Activated T-helper 1 cell treated with anti-CD3 and anti-CD28 coated beads, Interleukin-12 subunit alpha, Interleukin-12 subunit beta, Interleukin-2, Interleukin-4 antibody, amounts not matched to agents 30 ng/mL and 10 ng/mL and 1 ng/mL, durations not matched to agents 14 hours and 24 hours and 36 hours (primary cell): ENCODE results near the gene UGT8. TPM values are rescaled to one million over a fixed set of nuclear protein-coding genes. Genes with fewer than 3 reads are reported as not detected.
"Not testable (repeated sequence)": the region's sequence is repeated elsewhere in the genome, so short reads cannot be mapped to it uniquely, and the experiment has no call there.

Source experiments
- DNase-seq: peaks from one replicate; pipeline ENCODE4 v3.0.0; 2021; ENCODE audit warnings: low spot score
- H3K27ac Mint-ChIP-seq: one replicate; pipeline ENCODE4 v1.8.0; 2021; ENCODE audit warnings: mild to moderate bottlenecking, mixed read lengths
- H3K27me3 Mint-ChIP-seq: one replicate; pipeline ENCODE4 v1.8.0; 2022; ENCODE audit warnings: mild to moderate bottlenecking, moderate library complexity, mixed read lengths; ENCODE audit not compliant: insufficient read depth
- H3K36me3 Mint-ChIP-seq: one replicate; pipeline ENCODE4 v1.8.0; 2021; ENCODE audit warnings: low read depth, mixed read lengths
- H3K4me1 Mint-ChIP-seq: one replicate; pipeline ENCODE4 v1.8.0; 2021; ENCODE audit warnings: low read depth, mixed read lengths
- H3K4me3 Mint-ChIP-seq: one replicate; pipeline ENCODE4 v1.8.0; 2021; ENCODE audit warnings: mild to moderate bottlenecking, moderate library complexity, mixed read lengths
- H3K9me3 Mint-ChIP-seq: one replicate; pipeline ENCODE4 v1.8.0; 2021; ENCODE audit warnings: mixed read lengths
- intact Hi-C: fragments of 100-400 bp; cut with micrococcal nuclease; formaldehyde crosslinking; loops from one replicate; pipeline ENCODE4 v1.15.1; 2024
- total RNA-seq: library from RNA; stranded (reverse); gene quantifications from 2 replicates; pipeline ENCODE4 v1.2.3, GENCODE V29; 2022

Gene UGT8
- total RNA-seq, 1 donor from 2014 or later = not detected

DNA sequence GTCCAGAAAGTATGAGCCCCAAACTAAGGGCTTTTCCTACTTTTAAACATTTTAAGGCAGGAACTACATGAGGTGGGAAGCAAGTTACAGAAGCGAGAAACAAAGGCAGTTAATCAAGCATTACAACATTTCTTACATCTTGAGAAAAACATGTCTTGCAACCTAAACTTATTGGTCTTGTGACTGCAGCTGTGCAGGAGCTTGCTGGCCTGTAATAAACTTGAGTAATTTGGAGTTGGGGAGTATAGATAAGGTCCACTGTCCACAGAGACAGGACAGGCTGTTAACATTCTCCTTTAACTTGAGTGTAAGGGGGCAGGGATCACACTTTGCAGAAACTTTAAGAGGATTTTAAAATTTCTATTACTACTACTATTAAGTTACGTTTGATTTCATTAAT is 2.7 kb upstream of the UGT8 start:
- Mint-ChIP-seq H3K27ac (no peak overlapping the region), H3K36me3 (no peaks in the 10 kb centered on the region), H3K9me3 (no peaks in the 10 kb centered on the region), H3K27me3 (peaks cover 40% of the 10 kb centered on the region), H3K4me1 (peaks cover 9% of the 10 kb centered on the region), H3K4me3 (no peak overlapping the region)
- intact Hi-C loops = no loop called here
- no peak for DNase-seq

DNA sequence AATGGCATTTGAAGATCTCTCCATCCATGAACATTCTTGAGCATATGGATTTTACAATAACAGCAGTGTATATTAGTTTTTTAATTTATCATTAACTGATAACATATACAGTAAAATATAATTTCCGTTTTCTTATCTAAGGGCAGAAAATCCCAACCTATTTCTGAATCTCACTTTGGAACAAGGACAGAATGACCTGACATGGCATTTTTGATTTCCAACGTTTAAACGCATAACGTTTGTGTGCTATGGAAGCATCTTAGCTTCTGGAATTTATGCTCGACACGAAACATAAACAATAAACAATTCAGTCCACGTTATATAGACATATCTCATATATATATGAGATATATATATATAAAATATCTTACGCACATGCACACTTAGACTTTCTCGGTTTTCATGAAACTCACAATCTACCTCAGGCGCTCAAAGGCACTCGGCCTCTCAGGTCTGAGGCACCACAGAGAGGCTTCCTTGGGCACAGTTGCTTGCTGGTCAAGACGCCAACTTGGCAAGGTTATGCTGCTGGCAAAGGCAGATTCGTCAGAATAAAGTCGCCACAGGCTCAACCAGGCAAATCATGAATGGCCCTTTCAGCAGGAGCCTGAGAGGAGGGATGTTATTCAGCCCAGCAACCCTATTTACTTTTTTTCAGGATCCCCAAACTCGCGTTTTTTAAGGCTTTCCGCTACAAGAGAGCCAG is 1.0 kb upstream of the UGT8 start:
- H3K9me3 Mint-ChIP-seq = no peaks in the 10 kb centered on the region

DNA sequence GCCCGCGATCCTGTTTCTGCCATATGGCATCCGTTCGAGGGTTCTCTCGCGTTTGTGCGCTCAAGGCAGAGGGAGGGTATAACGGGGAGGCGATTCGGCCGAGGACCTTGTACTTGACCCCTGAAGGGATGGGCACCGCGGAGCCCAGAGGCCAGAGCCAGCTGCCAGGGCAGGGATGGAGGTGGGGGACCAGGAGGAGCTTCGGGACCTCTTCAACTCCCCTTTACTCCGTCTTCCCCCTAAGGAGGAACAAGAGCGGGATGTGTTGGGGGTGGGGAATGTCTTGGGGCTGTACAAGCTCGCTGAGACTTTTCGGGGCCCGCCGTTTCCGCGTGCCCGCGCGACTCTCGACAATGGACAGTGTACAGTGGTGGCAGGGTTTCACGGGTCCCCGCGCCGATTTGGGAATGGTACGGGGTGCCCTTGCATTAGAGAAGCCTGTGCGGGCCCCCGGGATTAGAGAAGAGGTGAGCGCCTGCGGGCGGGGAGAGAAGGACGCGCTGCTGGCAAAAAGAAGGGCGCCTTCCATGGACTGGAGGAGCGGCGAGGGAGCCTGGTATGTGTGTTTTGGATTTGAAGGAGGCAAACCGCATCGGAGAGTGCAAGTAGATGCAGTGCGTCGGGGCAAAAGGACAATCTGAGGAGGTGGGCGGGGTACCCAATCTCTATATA is 760 bp downstream of the UGT8 start:
- Mint-ChIP-seq H3K36me3 (no peaks in the 10 kb centered on the region), H3K27ac (no peak overlapping the region), H3K9me3 (no peaks in the 10 kb centered on the region), H3K27me3 (peaks cover 43% of the 10 kb centered on the region), H3K4me3 (peak overlapping the region; percentile 21), H3K4me1 (peaks cover 9% of the 10 kb centered on the region)
- no peak for DNase-seq
- intact Hi-C loops = no loop called here

More for the DNA sequence above, 1.0 kb upstream of the UGT8 start:
- no peak for DNase-seq
- Mint-ChIP-seq H3K36me3 (no peaks in the 10 kb centered on the region), H3K27ac (no peak overlapping the region), H3K4me3 (peak overlapping the region; percentile 22), H3K27me3 (peaks cover 43% of the 10 kb centered on the region), H3K4me1 (peaks cover 9% of the 10 kb centered on the region)
- intact Hi-C loops = no loop called here

DNA sequence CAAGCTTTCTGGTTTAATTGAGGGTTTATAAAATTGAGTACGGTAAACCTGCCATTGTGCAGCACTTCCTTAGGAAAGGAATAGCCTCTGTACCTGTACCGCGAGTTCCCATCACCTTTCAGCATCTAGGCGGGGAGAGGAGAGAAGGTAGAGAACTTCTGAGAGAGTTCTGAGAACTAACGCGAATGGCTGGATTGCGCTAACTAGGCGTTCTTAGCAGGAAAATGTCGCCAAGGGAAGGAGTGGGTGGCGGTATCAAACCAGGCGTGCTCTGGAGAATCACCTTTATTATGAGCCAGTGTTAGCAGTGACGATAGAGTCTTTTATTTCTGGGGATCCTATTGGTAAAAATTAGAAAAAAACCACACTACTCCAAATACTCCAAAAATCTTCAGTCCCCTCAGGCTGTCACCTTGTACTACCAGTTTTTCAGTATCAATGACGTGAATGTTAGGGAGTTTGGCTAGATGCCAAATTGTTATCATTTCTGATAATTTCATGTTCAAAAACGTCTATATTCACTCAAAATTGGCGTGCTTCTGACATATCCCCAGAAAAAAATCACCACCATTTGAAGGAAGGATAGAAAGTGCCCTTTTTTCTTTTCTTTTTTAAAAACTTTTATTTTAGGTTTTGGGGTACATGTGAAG is 1.4 kb downstream of the UGT8 start:
- no peaks in the 10 kb centered on the region for H3K36me3 Mint-ChIP-seq
- intact Hi-C loops = no loop called here
- H3K4me1 Mint-ChIP-seq = peaks cover 9% of the 10 kb centered on the region
- no peak for DNase-seq
- H3K9me3 Mint-ChIP-seq = no peaks in the 10 kb centered on the region
- H3K4me3 Mint-ChIP-seq = no peak overlapping the region
- H3K27me3 Mint-ChIP-seq = peaks cover 43% of the 10 kb centered on the region
- no peak overlapping the region for H3K27ac Mint-ChIP-seq

DNA sequence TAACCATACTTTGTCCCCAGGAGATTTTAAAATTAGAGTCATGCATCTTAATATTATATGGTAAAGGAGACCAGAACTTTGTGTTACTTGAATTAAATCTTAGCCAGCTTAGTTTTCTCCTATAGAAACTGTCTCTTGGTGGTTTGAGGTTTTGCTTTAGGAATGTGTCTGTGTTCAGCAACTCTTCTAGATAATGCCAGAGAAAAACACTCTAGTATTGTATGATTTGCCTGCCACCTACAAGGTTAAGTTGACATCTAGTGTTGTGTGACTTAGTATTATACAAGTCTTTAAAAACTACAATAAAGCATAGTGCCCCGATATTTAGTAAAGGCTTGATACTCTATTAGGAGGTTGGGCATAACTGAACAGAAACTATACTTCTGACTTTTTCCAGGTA is 2.1 kb downstream of the UGT8 start:
- Mint-ChIP-seq H3K9me3 (no peaks in the 10 kb centered on the region), H3K4me3 (no peak overlapping the region), H3K27me3 (peaks cover 43% of the 10 kb centered on the region), H3K27ac (no peak overlapping the region), H3K36me3 (no peaks in the 10 kb centered on the region), H3K4me1 (peaks cover 9% of the 10 kb centered on the region)
- no peak for DNase-seq
- intact Hi-C loops = no loop called here

DNA sequence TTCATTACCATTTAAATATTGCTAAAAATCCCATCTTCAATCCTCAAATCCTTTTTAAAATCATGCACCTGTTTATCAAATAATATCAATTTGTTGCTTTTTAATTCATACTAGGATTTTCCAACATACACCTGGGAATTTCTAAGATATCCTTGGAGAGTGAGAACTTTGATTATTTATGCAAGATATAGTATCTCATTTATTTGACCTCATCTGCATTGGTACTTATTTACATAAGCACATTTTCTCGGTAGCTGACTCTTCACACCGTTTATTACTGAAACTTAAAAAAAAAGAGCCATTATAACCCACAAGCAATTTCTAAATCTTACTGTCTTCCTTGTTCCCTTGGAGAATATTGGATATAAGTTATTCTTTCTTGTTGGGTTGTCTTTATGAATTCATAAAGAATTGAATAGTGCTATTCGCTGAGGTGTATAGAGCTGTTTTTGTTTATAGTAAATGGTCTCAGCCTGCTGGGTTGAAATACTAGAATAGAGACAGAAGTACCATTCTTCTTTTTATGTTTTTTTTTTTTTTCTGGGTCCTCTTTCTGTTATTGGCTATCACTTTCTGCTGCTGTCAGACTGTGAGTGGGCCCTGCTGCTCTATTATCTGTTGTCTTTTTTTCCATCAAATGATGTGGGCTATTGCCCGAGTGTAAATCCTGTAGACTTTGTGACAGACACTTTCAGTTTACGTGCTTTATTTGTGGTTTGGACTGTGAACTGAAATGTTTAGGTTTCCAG is 2.9 kb downstream of the UGT8 start:
- Mint-ChIP-seq H3K9me3 (no peaks in the 10 kb centered on the region), H3K4me1 (peaks cover 9% of the 10 kb centered on the region), H3K4me3 (no peak overlapping the region), H3K27ac (no peak overlapping the region), H3K27me3 (peaks cover 40% of the 10 kb centered on the region), H3K36me3 (no peaks in the 10 kb centered on the region)
- DNase-seq = no peak
- intact Hi-C loops = no loop called here

DNA sequence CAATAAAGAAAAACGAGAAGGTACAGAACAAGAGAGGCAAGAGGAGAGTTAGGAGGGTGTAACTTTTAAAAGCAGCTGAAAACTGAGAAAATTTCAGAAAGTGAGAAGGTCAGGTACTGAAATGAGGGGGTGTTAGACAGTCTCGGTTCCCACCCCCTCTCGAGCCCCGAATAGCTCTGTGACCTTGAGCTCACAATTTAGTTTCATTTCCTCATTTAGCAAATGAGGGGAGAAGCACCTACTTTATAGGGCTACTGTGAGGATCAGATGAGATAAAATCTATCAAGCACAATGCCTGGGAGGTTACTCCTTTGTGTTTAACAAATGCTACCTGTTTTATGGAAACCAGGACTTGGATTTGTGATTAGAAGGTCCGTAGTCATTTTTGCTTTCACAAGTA is 4.9 kb downstream of the UGT8 start:
- intact Hi-C loops = no loop called here
- Mint-ChIP-seq H3K4me1 (peaks cover 9% of the 10 kb centered on the region), H3K27me3 (peaks cover 26% of the 10 kb centered on the region), H3K27ac (no peak overlapping the region), H3K9me3 (no peaks in the 10 kb centered on the region), H3K36me3 (no peaks in the 10 kb centered on the region), H3K4me3 (no peak overlapping the region)
- no peak for DNase-seq

DNA sequence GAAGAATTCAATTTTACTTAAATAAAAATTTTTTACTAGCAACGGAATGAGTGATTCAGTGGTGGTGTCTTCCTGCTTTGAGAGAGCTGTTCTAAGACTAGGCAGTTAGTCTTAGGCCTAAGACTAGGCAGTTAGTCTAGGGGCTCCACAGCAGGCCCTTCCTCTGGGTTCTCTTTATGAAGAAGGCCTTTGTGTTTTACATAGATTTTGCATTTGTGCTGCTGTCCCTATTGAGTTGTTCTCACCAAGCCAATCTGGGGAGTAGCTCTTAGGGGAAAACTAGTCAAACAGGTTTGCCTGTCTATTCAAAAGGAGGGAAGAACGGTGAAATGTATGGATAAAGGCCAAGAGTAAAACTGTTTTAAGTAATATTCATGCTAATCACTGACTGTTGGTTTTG is 7.6 kb downstream of the UGT8 start:
- DNase-seq = no peak
- Mint-ChIP-seq H3K9me3 (no peaks in the 10 kb centered on the region), H3K36me3 (no peaks in the 10 kb centered on the region), H3K27me3 (peaks cover 1% of the 10 kb centered on the region), H3K4me3 (no peak overlapping the region), H3K27ac (no peak overlapping the region), H3K4me1 (no peaks in the 10 kb centered on the region)
- intact Hi-C loops = no loop called here

DNA sequence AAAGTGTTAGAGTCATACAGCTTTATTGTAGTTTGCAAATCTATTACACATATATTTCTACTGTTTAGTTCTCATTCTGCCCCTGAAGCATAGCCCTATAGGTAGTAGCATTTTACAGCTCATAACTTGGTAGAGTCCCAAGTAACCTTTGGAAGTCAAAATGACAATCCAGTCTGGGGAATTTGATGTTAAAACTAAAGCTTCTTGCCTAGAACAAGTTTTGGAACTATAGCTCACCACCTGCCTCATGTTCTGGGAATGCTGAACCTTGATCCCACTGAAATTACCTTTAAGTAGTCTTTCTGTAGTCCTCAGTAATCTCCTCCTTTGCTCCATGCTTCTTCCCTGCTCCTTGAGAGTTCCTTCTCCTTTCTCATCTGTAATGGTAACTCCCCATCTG is 8.4 kb downstream of the UGT8 start:
- Mint-ChIP-seq H3K4me3 (no peak overlapping the region), H3K27me3 (peaks cover 2% of the 10 kb centered on the region), H3K27ac (no peak overlapping the region), H3K9me3 (no peaks in the 10 kb centered on the region), H3K36me3 (no peaks in the 10 kb centered on the region), H3K4me1 (no peaks in the 10 kb centered on the region)
- intact Hi-C loops = no loop called here
- DNase-seq = no peak

DNA sequence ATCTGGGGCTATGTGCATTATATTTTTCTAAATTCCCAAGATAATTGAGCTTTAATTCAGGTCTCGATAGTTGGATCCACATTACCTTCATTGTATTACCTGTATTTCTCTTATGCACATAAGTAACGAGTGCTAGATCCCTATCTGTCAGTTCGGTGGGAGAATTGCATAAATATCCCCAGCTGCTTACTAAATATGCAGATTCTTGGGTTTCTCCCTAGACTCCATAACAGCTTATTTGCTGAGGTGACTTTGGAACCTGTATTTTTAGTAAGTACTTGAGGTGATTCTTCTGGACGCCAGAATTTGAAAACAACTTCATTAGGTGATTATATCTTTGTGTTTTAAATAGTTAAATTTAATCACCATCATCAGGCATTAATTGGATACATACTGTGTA is 15.0 kb downstream of the UGT8 start:
- no peaks in the 10 kb centered on the region for H3K9me3 Mint-ChIP-seq
- DNase-seq = no peak
- no peaks in the 10 kb centered on the region for H3K4me1 Mint-ChIP-seq
- no peak overlapping the region for H3K4me3 Mint-ChIP-seq
- intact Hi-C loops = no loop called here
- no peaks in the 10 kb centered on the region for H3K36me3 Mint-ChIP-seq
- H3K27ac Mint-ChIP-seq = no peak overlapping the region
- H3K27me3 Mint-ChIP-seq = peaks cover 2% of the 10 kb centered on the region

DNA sequence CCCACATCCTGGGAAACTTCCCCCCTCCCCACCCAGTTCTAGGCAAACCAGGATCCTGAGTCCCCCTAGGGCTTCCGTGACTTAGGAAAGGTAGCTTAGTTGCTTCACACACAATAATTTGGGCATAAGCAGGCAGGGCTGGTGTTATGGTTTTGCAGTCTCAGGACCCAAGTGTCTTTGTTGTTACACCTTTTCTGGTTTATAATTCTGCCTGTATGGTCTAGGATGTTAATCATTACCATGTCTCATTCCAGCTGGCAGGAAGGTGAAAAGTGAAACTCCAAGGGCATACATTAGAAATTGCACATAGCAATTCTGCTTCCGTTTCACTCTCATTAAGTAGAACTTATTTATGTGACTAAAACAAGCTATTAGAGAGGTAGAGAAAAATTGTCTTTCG is 16.8 kb downstream of the UGT8 start:
- Mint-ChIP-seq H3K27me3 (peaks cover 2% of the 10 kb centered on the region), H3K4me1 (no peaks in the 10 kb centered on the region), H3K4me3 (no peak overlapping the region), H3K36me3 (no peaks in the 10 kb centered on the region), H3K9me3 (no peaks in the 10 kb centered on the region), H3K27ac (no peak overlapping the region)
- intact Hi-C loops = no loop called here
- DNase-seq = no peak

DNA sequence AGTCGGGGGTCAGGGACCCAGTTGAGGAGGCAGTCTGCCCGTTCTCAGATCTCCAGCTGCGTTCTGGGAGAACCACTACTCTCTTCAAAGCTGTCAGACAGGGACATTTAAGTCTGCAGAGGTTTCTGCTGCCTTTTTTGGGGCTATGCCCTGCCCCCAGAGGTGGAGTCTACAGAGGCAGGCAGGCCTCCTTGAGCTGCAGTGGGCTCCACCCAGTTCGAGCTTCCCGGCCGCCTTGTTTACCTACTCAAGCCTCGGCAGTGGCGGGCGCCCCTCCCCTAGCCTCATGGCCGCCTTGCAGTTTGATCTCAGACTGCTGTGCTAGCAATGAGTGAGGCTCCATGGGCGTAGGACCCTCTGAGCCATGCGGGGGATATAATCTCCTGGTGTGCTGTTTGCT is 17.4 kb downstream of the UGT8 start:
- H3K9me3 Mint-ChIP-seq, intact Hi-C loops, H3K27ac Mint-ChIP-seq, H3K36me3 Mint-ChIP-seq, DNase-seq, H3K4me1 Mint-ChIP-seq, H3K27me3 Mint-ChIP-seq, H3K4me3 Mint-ChIP-seq: not testable (repeated sequence)

DNA sequence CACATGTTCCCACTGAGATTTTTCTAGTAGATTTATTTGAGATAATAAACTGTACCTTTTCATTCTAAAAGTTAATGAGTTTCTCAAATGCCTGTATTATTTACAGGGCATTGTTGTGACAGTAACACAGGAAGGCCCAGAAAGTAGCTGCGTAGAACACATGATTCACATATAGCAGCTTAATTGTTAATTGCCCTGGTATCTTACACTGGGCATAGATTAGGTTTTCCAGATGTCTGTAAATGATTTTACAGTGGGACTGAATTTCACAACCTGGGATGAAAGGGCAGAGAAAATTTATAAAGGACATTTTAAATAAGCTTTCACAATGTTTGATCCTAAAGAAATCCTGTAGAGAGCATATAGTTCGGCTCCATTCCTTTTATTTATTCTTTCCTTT is 27.6 kb downstream of the UGT8 start:
- Mint-ChIP-seq H3K4me1 (no peaks in the 10 kb centered on the region), H3K4me3 (no peak overlapping the region)
- intact Hi-C loops = no loop called here

More for the DNA sequence above, 27.6 kb downstream of the UGT8 start:
- no peak for DNase-seq
- H3K27me3 Mint-ChIP-seq = no peaks in the 10 kb centered on the region
- H3K9me3 Mint-ChIP-seq = no peaks in the 10 kb centered on the region
- H3K36me3 Mint-ChIP-seq = no peaks in the 10 kb centered on the region
- H3K27ac Mint-ChIP-seq = no peak overlapping the region
